GM10248 (cell line): Measurements from ENCODE around the gene TEAD1.

Experiments
- CTCF ChIA-PET: fragments of 300-600 bp; sonication (Branson Sonifier 250); formaldehyde crosslinking; extraction: SDS; loops from one replicate; lab custom pipeline; 2021; ENCODE audit warnings: antibody characterized with exemption; lab: Yijun Ruan, JAX
- POLR2A ChIA-PET: fragments of 350-650 bp; sonication (Branson Sonifier 250); formaldehyde crosslinking; extraction: SDS; loops from one replicate; lab custom pipeline; 2020; ENCODE audit warnings: antibody characterized with exemption; lab: Yijun Ruan, JAX
- DNase-seq: peaks from one replicate; pipeline ENCODE4 v3.0.0; 2012; ENCODE audit errors: extremely low spot score
- TF ChIP-seq, protein P1 (sequence below): IDR thresholded peaks from 2 replicates; pipeline ENCODE4 v1.5.1; 2012; ENCODE audit warnings: mild to moderate bottlenecking, low read depth; ENCODE audit errors: extremely low read depth, missing control alignments, control extremely low read depth

The TEAD1 gene

DNA sequence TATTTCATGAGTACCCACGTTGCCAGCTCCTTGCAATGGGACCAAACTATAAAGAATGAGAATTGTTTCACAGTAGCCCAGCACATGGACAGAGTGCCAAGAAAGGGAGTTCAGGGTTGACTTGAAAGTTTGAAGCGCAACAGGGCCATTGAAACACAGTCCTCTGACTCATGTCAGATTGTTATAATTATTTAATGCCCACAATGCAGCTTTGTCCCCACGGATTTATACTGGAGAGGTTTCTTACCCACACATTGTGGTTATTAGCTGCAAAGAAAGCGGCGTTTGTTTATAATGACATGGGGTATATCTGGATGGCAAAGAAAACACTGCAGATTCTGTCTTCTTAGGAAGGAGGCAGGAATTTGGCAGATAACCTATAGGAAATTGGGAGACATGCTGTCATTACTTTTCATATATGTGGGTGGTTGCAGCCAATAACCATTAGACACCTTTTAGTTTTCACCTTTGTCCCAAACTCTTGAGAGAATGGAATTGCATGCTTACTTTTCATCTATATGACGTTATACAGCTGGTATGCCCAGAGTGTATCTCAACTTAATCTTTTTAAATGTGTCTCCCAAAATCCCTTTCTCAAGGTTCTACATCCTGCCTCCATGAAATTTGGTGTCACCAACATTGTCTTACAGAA is 143.6 kb downstream of the TEAD1 start:
- DNase-seq = no peak
- POLR2A ChIA-PET = no interaction called here
- TF ChIP-seq, protein P1, sequence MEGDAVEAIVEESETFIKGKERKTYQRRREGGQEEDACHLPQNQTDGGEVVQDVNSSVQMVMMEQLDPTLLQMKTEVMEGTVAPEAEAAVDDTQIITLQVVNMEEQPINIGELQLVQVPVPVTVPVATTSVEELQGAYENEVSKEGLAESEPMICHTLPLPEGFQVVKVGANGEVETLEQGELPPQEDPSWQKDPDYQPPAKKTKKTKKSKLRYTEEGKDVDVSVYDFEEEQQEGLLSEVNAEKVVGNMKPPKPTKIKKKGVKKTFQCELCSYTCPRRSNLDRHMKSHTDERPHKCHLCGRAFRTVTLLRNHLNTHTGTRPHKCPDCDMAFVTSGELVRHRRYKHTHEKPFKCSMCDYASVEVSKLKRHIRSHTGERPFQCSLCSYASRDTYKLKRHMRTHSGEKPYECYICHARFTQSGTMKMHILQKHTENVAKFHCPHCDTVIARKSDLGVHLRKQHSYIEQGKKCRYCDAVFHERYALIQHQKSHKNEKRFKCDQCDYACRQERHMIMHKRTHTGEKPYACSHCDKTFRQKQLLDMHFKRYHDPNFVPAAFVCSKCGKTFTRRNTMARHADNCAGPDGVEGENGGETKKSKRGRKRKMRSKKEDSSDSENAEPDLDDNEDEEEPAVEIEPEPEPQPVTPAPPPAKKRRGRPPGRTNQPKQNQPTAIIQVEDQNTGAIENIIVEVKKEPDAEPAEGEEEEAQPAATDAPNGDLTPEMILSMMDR = no peak
- CTCF ChIA-PET = interaction anchor here (1.0 to 1.4 kb wide), 2 partner anchors 11 to 71 kb away, joined by 3 read pairs; no protein-coding TSS in a partner anchor

- POLR2A ChIA-PET = no interaction called here
- TF ChIP-seq, protein P1 = no peak
- DNase-seq = no peak
- CTCF ChIA-PET = interaction anchor here (1.4 kb wide), 1 partner anchor 71 kb away, joined by 3 read pairs; no protein-coding TSS in a partner anchor
Measured at GRCh38 chr11:12818333-12819015, 144.3 kb downstream of the TEAD1 start.

GRCh38 chr11:12822392-12823022 is 148.3 kb downstream of the TEAD1 start:
- CTCF ChIA-PET = interaction anchor here (1.0 kb wide), 2 partner anchors 8 to 491 kb away, joined by 3 read pairs; no protein-coding TSS in a partner anchor
- POLR2A ChIA-PET = no interaction called here
- TF ChIP-seq, protein P1 = no peak
- DNase-seq = no peak

DNA sequence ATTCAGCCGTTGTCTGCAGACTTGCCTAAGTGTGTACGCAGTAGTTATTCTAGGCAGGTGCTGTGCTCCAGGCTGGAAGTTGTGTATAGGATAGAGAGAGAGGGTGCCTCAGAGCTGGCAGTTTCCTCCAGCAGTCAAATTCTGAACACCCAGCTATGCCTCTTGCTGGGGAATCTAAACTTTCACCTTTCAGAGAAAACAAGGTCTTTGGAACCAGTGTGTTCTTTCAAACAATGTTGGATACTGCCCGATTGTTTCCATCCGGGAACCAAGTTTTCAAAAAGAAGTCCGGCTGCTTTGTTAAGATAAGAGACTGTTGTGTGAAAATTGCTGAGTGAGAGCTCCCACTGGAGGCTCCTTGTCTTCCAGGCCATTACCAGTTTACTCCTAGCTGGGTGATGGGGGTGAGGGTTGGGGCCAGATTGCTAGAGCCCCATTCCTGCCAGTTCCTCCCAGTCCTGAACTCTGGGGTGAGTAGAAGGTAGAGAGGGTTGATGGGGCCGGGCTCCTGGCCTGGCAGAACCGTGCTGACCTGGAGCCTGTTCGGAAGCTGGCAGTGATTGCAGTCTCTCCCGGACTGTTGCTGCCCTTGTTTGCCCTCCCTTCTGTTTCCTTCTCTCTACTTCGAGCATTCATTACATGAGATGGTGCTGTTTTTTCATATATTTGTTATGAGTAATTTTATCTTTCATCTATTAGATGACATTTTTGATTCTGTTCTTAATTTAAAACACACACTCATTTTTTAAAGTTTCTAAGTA is 150.2 kb downstream of the TEAD1 start:
- CTCF ChIA-PET = no interaction called here
- POLR2A ChIA-PET = no interaction called here
- TF ChIP-seq, protein P1 = no peak

DNA sequence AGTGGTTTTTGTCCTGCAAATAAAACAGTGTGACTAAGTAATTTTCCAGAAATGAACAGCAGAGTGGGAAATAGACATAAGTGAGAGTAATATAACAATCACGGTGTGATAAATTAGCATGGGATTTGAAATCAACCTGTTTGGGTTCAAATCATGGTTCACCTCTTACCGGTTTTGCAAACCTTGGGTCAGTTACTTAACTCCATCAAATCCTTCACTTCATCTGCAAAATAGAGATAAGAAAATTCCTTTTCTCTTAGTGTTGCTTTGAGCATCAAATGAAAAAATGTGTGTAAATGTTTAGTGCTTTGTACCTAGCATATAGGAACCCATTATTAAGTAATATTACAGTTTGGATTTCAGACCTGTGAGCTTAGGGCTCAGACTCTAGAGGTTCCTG is 152.2 kb downstream of the TEAD1 start:
- POLR2A ChIA-PET = no interaction called here
- CTCF ChIA-PET = no interaction called here
- no peak for DNase-seq
- TF ChIP-seq, protein P1 = no peak

More for the DNA sequence above, 150.2 kb downstream of the TEAD1 start:
- DNase-seq = no peak

DNA sequence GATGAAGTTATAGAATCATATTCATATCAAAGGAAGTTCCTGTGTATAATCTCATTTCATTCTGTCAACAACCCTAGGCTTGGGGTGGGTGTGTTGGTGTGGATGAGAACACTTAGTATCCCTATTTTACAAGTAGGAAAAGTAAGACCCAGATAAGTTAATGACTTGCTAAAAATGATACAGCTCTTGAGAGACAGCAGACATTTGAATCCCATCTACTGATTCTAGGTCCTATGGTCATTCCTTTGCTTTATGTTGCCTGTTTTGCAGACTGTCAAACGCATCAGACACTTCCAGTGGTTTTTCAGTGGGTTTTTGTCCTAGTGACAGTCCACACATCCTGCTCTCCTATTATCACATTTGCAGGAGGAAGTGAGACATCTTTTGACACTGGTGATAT is 153.1 kb downstream of the TEAD1 start:
- TF ChIP-seq, protein P1 = no peak
- no peak for DNase-seq
- POLR2A ChIA-PET = no interaction called here
- CTCF ChIA-PET = interaction anchor here (1.0 kb wide), 1 partner anchor 22 kb away, joined by 3 read pairs; no protein-coding TSS in a partner anchor
